GM03348 (cell line): Measurements from ENCODE around the gene GPATCH11.

ENCODE experiments used
- DNase-seq: peaks from one replicate; pipeline ENCODE4 v3.0.0; 2012; ENCODE audit warnings: low spot score

GPATCH11 gene

DNA sequence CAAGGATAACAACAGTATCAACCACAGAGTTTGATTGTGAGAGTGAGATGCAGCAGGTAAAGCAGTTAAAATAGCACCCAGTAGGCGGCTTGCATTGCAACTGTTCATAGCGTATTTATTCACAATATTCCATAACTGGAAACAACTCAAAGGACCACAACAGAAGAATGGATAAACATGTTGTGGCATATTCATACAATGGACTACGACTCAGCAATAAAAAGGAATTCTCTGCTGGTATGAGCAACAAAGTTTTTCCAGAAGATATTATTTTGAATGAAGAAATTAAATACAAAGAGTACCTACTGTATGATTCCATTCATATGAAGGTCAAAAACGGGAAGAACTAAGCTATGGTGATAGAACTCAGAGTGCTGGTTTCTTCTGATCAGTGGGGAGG is 25.2 kb downstream of the GPATCH11 start:
- DNase-seq: no peak

DNA sequence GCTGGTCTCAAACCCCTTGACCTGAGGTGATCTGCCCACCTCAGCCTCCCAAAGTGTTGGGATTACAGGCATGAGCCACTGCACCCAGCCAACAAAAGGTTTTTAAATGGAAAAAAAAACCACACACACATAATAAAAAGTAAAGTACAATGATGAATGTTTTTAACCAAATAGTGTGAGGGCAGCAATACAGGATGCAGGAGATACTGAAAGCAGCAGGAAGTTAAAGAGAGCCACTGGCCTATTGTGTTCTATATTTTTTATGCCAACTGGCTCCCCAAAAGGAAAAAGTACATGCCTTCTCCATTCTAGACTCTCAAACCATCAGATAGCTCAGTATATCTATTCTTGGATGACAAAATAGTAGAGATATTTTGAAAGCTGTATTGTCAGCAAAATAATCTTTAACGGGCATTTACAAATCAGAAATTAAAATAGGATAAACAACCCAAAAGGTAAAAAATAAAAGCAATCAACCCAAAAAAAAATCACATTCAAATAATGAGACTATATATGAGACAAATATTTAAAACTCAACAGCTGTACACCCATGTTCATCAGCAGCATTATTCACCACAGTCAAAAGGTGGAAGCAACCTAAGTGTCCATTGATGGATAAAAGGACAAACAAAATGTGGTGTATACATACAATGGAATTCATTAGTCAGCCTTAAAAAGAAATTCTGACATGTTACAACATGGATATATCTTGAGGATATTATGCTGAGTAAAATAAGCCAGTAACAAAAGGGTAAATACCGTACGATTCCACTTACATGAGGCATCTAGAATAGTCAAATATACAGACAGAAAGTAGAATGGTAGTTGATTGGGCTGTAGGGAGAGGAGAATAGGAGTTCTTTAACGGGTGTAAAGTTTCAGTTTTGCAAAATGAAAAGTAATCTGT is 26.2 kb downstream of the GPATCH11 start:
- DNase-seq: no peak

DNA sequence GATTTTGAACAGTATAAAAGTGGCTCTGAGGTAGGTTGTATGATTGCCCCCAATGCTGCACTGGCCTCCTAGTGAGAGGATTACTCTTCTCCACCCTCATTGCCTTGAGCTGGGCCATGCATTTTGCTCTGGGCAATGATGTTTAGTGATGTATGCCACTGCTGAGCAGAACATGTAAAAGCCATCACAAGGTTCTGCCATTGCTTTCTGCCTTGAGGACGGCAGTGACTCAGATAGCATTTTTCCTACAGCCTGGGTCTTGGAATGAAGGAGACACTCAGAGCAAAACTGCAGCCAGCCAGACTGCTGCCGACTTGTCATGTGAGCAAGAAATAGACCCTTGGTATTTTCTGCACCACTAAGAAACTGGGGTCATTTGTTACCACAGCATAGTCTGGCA is 27.6 kb downstream of the GPATCH11 start:
- no peak for DNase-seq

DNA sequence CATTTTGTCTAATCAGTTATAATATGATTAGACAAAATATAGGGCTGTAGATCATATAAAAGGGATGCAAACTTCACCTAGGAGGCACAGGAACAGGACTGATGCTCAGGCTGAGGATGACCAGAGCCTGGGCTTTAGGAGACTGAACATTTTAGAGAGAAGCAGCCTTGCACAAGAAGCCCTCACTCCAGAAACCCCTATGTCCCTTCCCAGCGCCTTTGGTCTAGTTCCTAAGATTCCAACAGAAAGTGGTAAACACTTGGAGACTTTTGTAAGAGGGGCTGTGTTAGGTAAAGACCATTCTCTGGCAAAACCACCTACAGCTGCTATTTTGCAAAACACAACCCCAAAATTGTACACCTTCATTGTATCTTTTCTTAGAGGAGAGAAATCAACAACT is 33.2 kb downstream of the GPATCH11 start:
- no peak for DNase-seq

DNA sequence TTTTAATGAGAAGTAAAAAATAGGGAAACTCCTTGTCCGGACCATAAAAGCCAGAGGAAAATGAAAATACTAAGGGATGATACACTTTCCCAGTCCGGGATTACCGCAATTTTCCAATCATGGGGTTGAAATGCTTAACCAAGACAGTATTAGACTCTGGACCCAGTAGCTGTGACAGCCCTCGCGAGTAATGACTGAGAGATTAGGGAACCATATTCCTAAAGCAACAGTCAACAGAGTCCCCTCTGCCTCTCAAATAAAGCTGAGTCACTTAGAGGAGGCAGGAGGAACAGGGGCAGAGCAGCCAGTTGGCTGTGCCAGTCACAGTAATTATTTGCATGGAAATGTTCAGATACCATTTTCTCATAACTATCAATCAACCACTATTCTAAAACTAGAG is 34.8 kb downstream of the GPATCH11 start:
- DNase-seq: no peak

DNA sequence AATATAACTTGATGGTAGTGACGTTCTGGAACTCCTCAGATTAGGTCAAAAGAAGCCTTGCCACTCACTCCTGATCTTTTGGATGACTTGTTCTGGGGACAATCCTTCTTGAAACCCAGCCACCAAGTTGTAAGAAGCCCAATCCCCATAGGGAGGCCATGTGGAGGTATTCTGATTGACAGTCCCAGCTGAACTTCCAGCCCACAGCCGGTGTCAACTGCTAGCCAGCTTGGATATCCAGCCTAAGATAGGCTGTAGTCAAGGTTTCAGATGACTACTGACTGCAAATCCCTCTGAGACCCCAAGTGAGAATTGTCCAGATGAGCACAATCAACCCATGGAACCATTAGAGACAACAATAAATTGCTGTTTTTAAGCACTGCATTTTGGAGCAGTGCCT is 41.1 kb downstream of the GPATCH11 start:
- no peak for DNase-seq

DNA sequence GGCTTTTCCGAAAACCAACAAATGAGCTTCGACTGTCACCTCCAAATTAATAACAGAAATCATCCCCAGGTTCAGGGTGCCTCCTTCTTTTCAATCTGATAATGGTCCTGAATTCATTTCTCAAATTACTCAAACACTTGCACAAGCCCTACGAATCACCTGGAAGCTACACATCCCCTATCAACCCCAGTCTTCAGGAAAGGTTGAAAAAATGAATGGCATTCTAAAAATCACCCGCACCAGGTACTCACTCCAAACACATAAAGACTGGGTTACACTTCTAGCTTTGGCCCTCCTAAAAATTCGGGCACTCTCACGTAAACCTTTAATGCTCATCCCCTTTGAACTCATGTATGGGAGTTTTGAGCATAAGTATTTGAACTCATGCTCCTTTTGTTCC is 48.6 kb downstream of the GPATCH11 start:
- DNase-seq: no peak

DNA sequence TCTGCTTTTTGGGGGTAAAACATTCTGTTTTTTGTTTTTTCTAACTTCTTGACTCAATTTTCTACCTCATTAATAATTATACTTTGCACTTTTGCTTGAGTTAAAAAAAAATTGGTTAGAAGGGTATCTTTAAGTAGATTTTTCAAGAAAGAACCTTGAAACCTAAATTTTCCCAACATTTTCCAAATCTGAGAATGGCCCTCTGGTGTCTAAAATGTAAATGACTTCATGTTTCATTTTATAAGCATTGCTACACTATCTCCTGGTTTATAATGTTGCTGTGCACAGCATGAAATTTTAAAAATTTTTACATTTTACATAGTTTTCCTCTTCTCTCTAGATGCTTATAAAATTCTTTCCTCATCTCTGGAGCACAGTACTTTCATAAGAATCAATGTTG is 58.2 kb downstream of the GPATCH11 start:
- DNase-seq: no peak

DNA sequence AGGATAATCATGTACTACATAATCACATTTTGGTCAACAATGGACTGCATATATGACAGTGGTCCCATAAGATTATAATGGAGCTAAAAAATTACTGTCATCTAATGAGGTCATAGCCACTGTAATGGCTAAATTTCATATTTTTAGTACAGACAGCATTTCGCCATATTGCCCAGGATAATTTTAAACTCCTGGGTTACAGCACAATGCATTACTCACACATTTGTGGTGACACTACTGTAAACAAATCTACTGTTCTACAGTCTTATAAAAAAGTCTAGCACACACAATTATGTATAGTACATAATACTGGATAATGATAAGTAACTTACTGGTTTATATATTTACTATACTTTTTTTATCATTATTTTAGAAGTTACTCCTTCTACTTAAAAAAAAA is 59.7 kb downstream of the GPATCH11 start:
- no peak for DNase-seq

DNA sequence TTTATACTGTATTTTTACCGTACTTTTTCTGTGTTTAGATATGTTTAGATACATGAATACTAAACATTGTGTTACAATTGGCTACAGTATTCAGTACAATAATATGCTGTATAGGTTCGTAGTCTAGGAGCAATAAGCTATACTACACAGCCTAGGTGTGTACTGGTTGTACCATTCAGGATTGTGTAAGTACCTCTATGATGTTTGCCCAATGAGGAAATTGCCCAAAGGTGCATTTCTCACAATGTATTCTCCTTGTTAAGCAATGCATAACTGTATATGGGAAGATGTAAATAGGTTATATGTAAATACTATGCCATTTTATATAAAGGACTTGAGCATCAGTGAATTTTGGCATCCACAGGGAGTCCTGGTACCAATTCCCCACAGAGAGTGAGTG is 61.7 kb downstream of the GPATCH11 start:
- no peak for DNase-seq

DNA sequence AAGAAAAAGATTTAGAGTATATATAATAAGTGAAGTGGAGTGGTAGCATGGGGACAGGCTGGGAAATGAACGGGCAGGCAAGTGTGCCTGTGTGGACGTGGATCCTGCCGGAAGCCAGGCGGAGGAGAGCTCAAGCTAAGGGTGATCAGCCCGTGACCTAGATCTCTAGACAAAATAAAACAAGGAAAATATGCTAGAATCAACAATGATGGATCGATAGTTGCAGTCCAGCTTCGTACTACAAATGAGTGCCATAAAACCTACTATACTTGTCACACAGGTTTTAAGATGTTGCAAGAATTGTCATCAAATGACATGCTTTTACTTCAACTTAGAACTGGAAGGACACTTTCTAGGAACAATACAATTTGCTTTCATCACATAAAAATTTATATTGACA is 64.0 kb downstream of the GPATCH11 start:
- no peak for DNase-seq
